ENCODE data around the gene PUSL1. TPM values are rescaled to one million over a fixed set of nuclear protein-coding genes. Genes with fewer than 3 reads are reported as not detected.

Gene PUSL1
- total and polyA plus RNA-seq, 2 of the 4 experiments (the other 2 are of a cell fraction) = 10.9 to 33.0 TPM

DNA sequence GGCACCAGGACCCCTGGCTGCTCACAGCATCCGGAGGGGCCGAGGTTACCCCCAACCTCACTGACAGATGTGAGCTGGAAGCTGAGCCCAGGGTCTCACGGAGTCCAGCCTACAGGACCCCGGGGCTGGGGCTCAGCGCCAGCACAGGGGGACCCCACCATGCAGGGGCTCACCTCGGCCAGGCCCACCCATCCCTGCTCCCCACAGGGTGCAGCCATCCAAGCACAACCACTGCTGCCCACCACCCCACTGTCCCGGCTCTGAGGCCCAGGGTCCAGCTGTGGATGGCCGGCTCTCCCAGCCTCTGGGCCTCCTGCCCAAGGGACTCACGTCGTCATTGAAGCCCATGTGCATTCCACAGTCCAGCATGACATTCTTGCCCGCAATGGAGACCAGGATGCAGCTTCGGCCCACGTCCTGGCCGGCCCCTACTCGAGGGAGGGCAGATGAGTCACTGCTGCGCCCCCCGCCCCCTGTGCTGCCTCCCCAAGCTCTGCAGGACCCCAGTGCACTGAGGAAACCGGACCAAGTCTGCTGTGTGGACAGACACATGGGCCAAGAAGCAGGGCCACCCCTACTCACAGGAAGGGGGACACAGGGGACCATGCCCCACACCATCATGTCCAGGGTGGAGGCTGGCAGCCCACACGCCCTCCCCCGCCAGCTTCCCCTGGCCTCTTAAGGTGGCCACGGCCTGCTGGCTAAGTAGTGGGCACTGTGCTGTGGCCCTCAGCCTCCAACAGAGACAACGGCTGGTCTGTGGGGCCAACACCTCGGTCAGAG is 12.5 kb downstream of the PUSL1 start:
- no peak overlapping the region for H3K23ac ChIP-seq (ENCODE audit: low read depth, low read length)
- H2BK5ac ChIP-seq (ENCODE audit: low read depth, low read length, poor library complexity, severe bottlenecking) = no peak overlapping the region
- H2AK9ac ChIP-seq (replicated peaks; ENCODE audit: low read depth, low read length, poor library complexity) = no peak overlapping the region
- no peak overlapping the region for H2BK120ac ChIP-seq (ENCODE audit: low read depth, low read length)
- H3K4me1 ChIP-seq (ENCODE audit: control insufficient read depth, insufficient read depth, low read length) = peaks cover 16% of the 10 kb centered on the region; the same call in 1 of the 2 replicates
- no peak overlapping the region for H3K18ac ChIP-seq (ENCODE audit: low read depth, low read length)
- H3K14ac ChIP-seq (replicated peaks; ENCODE audit: low read depth, low read length) = no peak overlapping the region
- DNase-seq (peak; percentile 31), ATAC-seq (ENCODE audit: low read depth) (no peak)
- TF ChIP-seq POLR2A (IDR thresholded peaks at IDR 0.05; ENCODE audit: low read depth, low read length) (no peak), BHLHE40 (IDR thresholded peaks at IDR 0.05; ENCODE audit: low read depth, low read length) (no peak), RAD21 (IDR thresholded peaks at IDR 0.05; ENCODE audit: low read length) (no peak), RCOR1 (IDR thresholded peaks at IDR 0.05; ENCODE audit: insufficient replicate concordance, low read length) (no peak), MXI1 (IDR thresholded peaks at IDR 0.05; ENCODE audit: borderline replicate concordance, low read depth, low read length) (no peak), MAZ (IDR thresholded peaks at IDR 0.05; ENCODE audit: borderline replicate concordance, low read depth, low read length) (no peak), SMC3 (IDR thresholded peaks at IDR 0.05; ENCODE audit: low read depth, low read length) (no peak), USF2 (IDR thresholded peaks at IDR 0.05; ENCODE audit: low read depth, low read length) (no peak)
- TF ChIP-seq, protein P1, sequence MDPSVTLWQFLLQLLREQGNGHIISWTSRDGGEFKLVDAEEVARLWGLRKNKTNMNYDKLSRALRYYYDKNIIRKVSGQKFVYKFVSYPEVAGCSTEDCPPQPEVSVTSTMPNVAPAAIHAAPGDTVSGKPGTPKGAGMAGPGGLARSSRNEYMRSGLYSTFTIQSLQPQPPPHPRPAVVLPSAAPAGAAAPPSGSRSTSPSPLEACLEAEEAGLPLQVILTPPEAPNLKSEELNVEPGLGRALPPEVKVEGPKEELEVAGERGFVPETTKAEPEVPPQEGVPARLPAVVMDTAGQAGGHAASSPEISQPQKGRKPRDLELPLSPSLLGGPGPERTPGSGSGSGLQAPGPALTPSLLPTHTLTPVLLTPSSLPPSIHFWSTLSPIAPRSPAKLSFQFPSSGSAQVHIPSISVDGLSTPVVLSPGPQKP (IDR thresholded peaks at IDR 0.05; ENCODE audit: borderline replicate concordance, low read depth, low read length) = no peak
- TF ChIP-seq, protein P2, sequence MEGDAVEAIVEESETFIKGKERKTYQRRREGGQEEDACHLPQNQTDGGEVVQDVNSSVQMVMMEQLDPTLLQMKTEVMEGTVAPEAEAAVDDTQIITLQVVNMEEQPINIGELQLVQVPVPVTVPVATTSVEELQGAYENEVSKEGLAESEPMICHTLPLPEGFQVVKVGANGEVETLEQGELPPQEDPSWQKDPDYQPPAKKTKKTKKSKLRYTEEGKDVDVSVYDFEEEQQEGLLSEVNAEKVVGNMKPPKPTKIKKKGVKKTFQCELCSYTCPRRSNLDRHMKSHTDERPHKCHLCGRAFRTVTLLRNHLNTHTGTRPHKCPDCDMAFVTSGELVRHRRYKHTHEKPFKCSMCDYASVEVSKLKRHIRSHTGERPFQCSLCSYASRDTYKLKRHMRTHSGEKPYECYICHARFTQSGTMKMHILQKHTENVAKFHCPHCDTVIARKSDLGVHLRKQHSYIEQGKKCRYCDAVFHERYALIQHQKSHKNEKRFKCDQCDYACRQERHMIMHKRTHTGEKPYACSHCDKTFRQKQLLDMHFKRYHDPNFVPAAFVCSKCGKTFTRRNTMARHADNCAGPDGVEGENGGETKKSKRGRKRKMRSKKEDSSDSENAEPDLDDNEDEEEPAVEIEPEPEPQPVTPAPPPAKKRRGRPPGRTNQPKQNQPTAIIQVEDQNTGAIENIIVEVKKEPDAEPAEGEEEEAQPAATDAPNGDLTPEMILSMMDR (conservative IDR thresholded peaks at IDR 0.05; ENCODE audit: low read depth, low read length) = no peak
- H3K9me1 ChIP-seq (ENCODE audit: insufficient read depth, low read length) = peaks cover 4% of the 10 kb centered on the region
- WGBS, 2 experiments (ENCODE audit: extremely low coverage in 2 of 2, insufficient read length in 1 of 2) = 53% methylated on average over 9 of the region's 23 CpGs; no CpG with 5 or more reads in 1 of the 2 experiments
- dilution Hi-C loops (cut with HindIII; ENCODE audit: low sequenced_read_pairs, unreplicated experiment) = no loop called here
- H4K5ac ChIP-seq (ENCODE audit: low read depth, low read length) = no peak overlapping the region
- CTCF ChIA-PET = no interaction called here
- no peak overlapping the region for H3K9ac ChIP-seq (ENCODE audit: low read depth, low read length)
- H3K4ac ChIP-seq (ENCODE audit: low read depth, low read length) = no peak overlapping the region
- H3K27ac ChIP-seq (ENCODE audit: insufficient read depth, low read length) = no peak overlapping the region; the same call in 1 of the 2 replicates
- POLR2A ChIA-PET (ENCODE audit: unreplicated experiment) = no interaction called here
- H3K9me3 ChIP-seq (ENCODE audit: control insufficient read depth, insufficient read depth, low read length) = no peaks in the 10 kb centered on the region
- H3K4me2 ChIP-seq (ENCODE audit: low read depth, low read length) = no peak overlapping the region
- no peak overlapping the region for H2BK20ac ChIP-seq (ENCODE audit: low read depth, low read length)
- H3K36me3 ChIP-seq (ENCODE audit: control insufficient read depth, insufficient read depth, low read length) = peaks cover 27% of the 10 kb centered on the region
- H2AK5ac ChIP-seq (ENCODE audit: low read depth, low read length) = no peak overlapping the region
- H3K4me3 ChIP-seq (ENCODE audit: insufficient read depth, low read depth, low read length) = no peak overlapping the region
- H2AFZ ChIP-seq (replicated peaks; ENCODE audit: low read length, poor library complexity) = no peak overlapping the region
- intact Hi-C loops (cut with micrococcal nuclease) = no loop called here
- H4K91ac ChIP-seq (ENCODE audit: insufficient read depth, low read depth, low read length) = no peak overlapping the region
- H4K8ac ChIP-seq (ENCODE audit: low read depth in 2 of 2, low read length in 2 of 2) = no peak overlapping the region; a peak in 1 of 4 replicates
- H3K56ac ChIP-seq (ENCODE audit: extremely low read depth, insufficient read depth, low read length) = no peak overlapping the region
- H3K27me3 ChIP-seq (ENCODE audit: control insufficient read depth, insufficient read depth, low read length) = no peaks in the 10 kb centered on the region
- no TSS peak for BruUV-seq (replicated peaks)
- no peak overlapping the region for H2BK15ac ChIP-seq (ENCODE audit: low read depth, low read length)
- in situ Hi-C loops (cut with MboI; ENCODE audit: low sequenced_read_pairs) = no loop called here
- peaks cover 73% of the 10 kb centered on the region for H4K20me1 ChIP-seq (ENCODE audit: insufficient read depth, low read length)
- H3K79me1 ChIP-seq (ENCODE audit: low read depth in 1 of 2, low read length in 2 of 2) = peaks cover 10 to 75% of the 10 kb centered on the region in 2 experiments
